NCI-H1417 (cell line): ENCODE data around the gene NEK8.

Experiments
- DNase-seq, 3 experiments: peaks; one replicate each; lab custom pipeline; 2025; lab: John Stamatoyannopoulos, UW

Gene NEK8

GRCh38 chr17:28728364-28729200 is at the start of gene NEK8:
Gene NEK8 (plus strand): TSS chr17:28728788. CDS start chr17:28728814, 26 bp downstream.
- peak; percentile 92 to 96 (median 95) for DNase-seq

- DNase-seq: no peak
Measured at GRCh38 chr17:28682655-28683054, 45.9 kb upstream of the NEK8 start.

- DNase-seq: peak in 2 of 3 experiments; percentile 49 to 97
Measured at GRCh38 chr17:28684963-28685362, 43.6 kb upstream of the NEK8 start.

GRCh38 chr17:28685366-28685765 is 43.2 kb upstream of the NEK8 start:
- no peak for DNase-seq

GRCh38 chr17:28686296-28686695 is 42.3 kb upstream of the NEK8 start:
- no peak for DNase-seq

- DNase-seq: no peak
Measured at GRCh38 chr17:28688481-28688880, 40.1 kb upstream of the NEK8 start.

GRCh38 chr17:28689011-28689410 is 39.6 kb upstream of the NEK8 start:
- no peak for DNase-seq

GRCh38 chr17:28693869-28694268 is 34.7 kb upstream of the NEK8 start:
- no peak for DNase-seq

- DNase-seq: no peak
Measured at GRCh38 chr17:28698253-28698941, 30.2 kb upstream of the NEK8 start.

- no peak for DNase-seq
Measured at GRCh38 chr17:28700278-28700677, 28.3 kb upstream of the NEK8 start.

GRCh38 chr17:28700830-28701492 is 27.6 kb upstream of the NEK8 start:
- no peak for DNase-seq

- no peak for DNase-seq
Measured at GRCh38 chr17:28702026-28702751, 26.4 kb upstream of the NEK8 start.

- DNase-seq: no peak
Measured at GRCh38 chr17:28702752-28703150, 25.8 kb upstream of the NEK8 start.

- DNase-seq: no peak
Measured at GRCh38 chr17:28703552-28704218, 24.9 kb upstream of the NEK8 start.

- DNase-seq: no peak
Measured at GRCh38 chr17:28704219-28704858, 24.2 kb upstream of the NEK8 start.

GRCh38 chr17:28705074-28705659 is 23.4 kb upstream of the NEK8 start:
- DNase-seq: no peak

GRCh38 chr17:28705728-28706334 is 22.8 kb upstream of the NEK8 start:
- no peak for DNase-seq

- DNase-seq: no peak
Measured at GRCh38 chr17:28706471-28707338, 21.9 kb upstream of the NEK8 start.

- DNase-seq: no peak
Measured at GRCh38 chr17:28707339-28707720, 21.3 kb upstream of the NEK8 start.
